Skin of body (tissue), 3 donors: ENCODE results near the gene PDCD7. TPM values are rescaled to one million over a fixed set of nuclear protein-coding genes. Genes with fewer than 3 reads are reported as not detected.
"Not testable (repeated sequence)": the region's sequence is repeated elsewhere in the genome, so short reads cannot be mapped to it uniquely, and the experiment has no call there.

Experiments
- DNase-seq: peaks from one replicate; lab custom pipeline; 2025; lab: John Stamatoyannopoulos, UW
- small RNA-seq: library from RNA; depleted of rRNA; stranded (forward); fragments of <200 nt; gene quantifications from one replicate; pipeline ENCODE3, GENCODE V24; 2014; ENCODE audit warnings: low replicate concordance
- total RNA-seq: library from RNA; depleted of rRNA; stranded (reverse); fragments of >200 nt; gene quantifications from one replicate; pipeline ENCODE4 v1.2.3, GENCODE V29; 2014

PDCD7 gene
- total RNA-seq, 1 donor from 2014 or later = 10.9 TPM

DNA sequence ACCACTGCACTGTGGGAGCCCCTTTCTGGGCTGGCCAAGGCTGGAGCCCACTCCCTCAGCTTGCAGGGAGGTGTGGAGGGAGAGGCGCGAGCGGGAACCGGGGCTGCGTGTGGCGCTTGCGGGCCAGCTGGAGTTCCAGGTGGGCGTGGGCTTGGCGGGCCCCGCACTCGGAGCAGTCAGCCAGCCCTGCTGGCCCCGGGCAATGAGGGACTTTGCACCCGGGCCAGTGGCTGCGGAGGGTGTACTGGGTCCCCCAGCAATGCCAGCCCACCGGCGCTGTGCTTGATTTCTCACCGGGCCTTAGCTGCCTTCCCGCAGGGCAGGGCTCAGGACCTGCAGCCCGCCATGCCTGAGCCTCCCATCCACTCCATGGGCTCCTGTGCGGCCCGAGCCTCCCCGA lies 58.7 kb downstream of the PDCD7 start:
- DNase-seq = not testable (repeated sequence)

DNA sequence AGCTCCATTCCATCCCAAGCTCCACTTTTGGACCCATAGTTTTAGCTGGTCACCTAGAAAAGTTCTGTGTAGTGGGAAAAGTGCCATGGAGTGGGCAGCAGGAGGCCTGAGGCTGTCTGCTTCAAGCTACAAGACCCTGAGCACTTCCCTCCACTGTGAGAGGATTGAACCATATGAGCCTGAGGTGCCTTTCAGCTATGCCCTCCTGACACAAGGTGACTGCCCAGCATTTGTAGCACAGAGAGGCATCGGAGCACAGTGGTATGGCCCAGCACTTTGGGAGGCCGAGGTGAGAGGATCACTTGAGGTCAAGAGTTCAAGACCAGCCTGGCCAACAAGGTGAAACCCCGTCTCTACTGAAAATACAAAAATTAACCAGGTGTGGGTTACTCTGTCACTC lies 61.0 kb downstream of the PDCD7 start:
- DNase-seq = no peak

DNA sequence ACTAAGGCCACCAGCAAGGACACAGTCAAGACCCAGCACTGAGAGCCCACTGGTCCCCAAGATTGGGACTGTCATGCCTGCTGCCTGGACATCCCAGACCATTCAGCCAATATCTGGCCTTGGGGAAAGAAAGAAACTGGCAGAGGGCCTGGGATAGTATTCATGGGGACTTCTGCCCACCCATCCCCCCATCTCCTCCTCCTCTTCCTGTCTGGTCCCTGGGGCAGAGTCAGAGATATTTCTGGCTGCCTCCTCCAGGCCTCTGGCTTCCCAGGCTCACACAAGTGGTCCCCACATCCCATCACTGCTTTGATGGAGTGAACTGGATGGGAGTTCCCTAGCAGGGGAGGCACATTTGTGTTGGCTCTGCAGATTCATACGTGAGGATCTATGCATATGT lies 61.6 kb downstream of the PDCD7 start:
- peak; percentile 32 for DNase-seq

DNA sequence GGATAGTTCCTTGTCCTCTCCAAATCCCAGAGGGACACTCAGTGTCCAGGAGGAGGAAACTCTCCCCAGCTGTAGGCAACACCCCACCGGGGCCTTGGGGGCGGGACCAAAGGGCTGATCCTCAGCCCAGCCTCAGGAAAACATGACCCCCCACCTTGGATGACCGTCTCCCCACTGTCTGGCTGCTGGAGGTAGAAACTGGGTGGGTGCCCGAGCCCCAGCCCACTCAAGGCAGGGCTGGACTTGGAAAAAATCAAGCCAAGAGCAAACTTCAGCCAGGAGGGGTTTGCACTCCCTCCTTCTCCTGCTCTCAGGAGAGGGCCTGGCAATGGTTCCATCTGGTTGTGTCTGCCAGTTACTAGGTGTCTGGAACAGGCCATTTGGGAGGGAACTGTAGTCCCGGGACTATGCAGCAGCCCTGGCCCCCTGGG lies 62.2 kb downstream of the PDCD7 start:
- DNase-seq = peak; percentile 10

DNA sequence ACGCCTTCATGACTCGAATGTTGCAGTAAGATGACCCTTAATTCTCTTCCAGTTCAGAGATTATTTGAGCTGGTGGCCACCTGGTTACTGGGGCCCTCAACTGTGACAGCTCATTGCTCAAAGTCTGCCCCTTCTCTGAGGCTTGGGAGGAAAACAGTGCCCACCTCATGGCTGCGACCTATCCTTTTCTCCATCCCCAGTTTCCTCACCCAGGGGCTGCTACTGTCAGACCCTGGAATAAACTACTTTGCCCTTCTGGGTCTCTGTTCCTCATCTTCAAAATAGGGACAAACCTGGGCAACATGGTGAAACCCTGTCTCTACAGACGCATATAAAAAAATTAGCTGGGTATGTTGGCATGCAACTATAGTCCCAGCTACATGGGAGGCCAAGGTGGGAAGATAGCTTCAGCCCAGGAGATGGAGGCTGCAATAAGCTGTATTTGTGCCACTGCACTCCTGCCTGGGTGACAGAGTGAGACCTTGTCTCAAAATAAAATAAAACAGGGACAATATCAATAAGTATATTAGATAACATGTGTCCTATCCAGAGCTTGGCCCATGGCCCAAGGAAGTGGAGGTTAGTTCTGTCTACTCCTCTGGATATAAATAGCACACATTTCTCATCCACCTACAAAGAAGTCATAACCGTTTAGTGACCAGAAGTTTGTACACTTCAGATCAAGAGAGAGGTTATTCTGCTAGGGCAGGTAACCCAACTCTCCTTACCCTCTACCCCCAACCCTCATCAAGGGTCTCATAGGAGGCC lies 63.6 kb downstream of the PDCD7 start:
- DNase-seq = no peak

DNA sequence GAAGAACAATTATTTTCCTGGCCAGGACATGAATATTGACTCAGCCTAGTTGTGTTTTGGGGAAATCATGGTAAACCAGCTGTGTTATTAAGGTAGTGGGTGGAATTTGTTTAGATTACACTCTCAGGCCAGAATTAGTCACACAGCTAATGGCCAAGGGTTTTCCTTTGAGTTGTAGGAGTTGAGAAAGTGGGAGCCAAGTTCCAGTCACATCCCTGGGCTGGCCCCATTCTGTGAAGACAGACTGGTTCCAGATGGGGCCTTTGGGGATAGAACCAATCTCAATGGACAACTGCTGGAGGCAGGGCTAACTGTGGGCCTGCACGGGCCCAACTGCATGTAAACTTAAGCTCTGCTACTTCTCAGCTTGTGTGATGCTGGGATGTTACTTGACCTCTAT lies 64.4 kb downstream of the PDCD7 start:
- DNase-seq = no peak

DNA sequence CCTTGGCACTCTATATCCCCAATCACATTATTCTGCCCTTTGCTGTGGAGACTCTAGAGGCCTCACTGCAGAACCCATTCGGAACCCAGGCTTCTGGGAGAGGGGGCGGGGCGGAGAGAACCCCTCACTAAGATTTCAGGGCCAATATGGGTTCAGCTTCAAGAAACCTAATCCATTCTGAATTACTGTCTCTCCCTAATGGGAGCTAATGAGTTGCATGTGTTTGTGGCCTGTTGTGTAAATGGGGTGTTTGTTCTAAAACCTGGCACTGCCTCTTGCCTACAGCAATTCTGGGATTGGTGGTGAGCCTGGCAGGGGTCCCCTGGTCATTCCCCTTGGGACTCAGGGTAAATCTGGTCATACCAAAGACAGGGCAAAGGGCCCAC lies 65.2 kb downstream of the PDCD7 start:
- peak; percentile 6 for DNase-seq

DNA sequence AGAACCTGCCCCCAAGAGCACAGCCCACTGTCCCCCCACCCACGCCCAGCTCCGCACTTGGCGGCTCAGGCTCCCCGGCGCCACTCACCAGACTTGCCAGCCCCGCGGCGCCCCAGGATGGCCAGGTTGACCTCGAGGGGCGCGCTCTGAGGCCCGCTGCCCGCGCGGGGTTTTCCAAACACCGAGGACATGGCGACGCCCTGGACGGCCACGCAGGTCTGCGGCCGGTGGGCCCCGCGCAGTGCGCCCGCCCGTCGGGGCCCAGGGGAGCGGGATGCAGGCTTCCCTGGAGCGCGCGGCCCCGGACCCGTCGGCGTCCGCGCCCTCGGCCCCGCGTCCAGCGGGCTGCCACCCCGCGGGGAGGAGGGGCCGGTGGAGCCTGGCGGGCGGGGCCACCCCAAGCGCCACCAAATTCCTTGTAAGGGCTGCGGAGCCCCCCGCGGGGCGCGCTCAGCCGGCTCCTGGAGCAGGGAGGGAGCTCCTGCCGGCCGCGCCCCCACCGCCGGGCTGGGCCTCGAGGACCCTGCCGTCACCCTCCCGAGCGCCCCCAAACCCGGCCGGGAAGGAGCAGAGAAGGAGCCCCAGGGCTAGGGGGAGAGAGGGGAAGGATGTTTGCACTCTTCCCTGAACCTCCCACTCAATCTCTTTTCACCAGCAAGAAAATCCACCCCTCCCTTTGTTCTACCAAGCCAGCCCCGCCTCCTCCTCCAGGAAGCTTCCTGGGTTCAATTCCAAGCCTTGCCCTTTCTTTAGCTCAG lies 65.8 kb downstream of the PDCD7 start, which contains the start of gene RASL12:
Gene RASL12, minus strand, starts transcription at position 347 of the 758 bp plus-strand sequence. Its CDS starts 156 bp downstream, at position 191.
- no peak for DNase-seq

Small RNAs within 50 kb of the gene (small RNA-seq; reads per million reads assigned to genes)
- gene AC013553.1 = not detected

Other genes with a start within 250 kb of the PDCD7 start
- 3.6 TPM for gene ANKDD1A, start 221.9 kb downstream of the PDCD7 start, total RNA-seq
- 49.9 TPM for gene SPG21, start 143.9 kb downstream of the PDCD7 start, total RNA-seq
- 8.4 TPM for gene MTFMT, start 104.2 kb downstream of the PDCD7 start, total RNA-seq
- not detected for gene SLC51B, start 88.4 kb downstream of the PDCD7 start, total RNA-seq
- 12.5 TPM for gene RASL12, start 65.8 kb downstream of the PDCD7 start, total RNA-seq
- gene KBTBD13, start 57.1 kb downstream of the PDCD7 start, total RNA-seq = 0.30 TPM
- 2.2 TPM for gene UBAP1L, start 18.6 kb downstream of the PDCD7 start, total RNA-seq
- 65.6 TPM for gene CLPX, start 51.5 kb upstream of the PDCD7 start, total RNA-seq
- 24.4 TPM for gene CILP, start 77.7 kb upstream of the PDCD7 start, total RNA-seq
- gene PARP16, start 153.1 kb upstream of the PDCD7 start, total RNA-seq = 6.8 TPM
- not detected for gene RNU5A-1, start 162.2 kb upstream of the PDCD7 start, total RNA-seq
- under 0.01 TPM for gene RNU5B-1, start 170.9 kb upstream of the PDCD7 start, total RNA-seq
- 0.69 TPM for gene IGDCC3, start 244.2 kb upstream of the PDCD7 start, total RNA-seq